Urothelium cell line (cell line): ENCODE results near the gene GREB1L.
A peak's percentile ranks its signal among the peaks of the same experiment; 100 is the strongest.

ENCODE experiments used
- DNase-seq: peaks from one replicate; pipeline ENCODE4 v3.0.0; 2011; ENCODE audit warnings: low spot score, mixed read lengths
- FAIRE-seq: peaks from 2 replicates; lab custom pipeline; 2011; peaks lifted over from hg19 to GRCh38; lab: Jason Lieb, UNC

The GREB1L gene

DNA sequence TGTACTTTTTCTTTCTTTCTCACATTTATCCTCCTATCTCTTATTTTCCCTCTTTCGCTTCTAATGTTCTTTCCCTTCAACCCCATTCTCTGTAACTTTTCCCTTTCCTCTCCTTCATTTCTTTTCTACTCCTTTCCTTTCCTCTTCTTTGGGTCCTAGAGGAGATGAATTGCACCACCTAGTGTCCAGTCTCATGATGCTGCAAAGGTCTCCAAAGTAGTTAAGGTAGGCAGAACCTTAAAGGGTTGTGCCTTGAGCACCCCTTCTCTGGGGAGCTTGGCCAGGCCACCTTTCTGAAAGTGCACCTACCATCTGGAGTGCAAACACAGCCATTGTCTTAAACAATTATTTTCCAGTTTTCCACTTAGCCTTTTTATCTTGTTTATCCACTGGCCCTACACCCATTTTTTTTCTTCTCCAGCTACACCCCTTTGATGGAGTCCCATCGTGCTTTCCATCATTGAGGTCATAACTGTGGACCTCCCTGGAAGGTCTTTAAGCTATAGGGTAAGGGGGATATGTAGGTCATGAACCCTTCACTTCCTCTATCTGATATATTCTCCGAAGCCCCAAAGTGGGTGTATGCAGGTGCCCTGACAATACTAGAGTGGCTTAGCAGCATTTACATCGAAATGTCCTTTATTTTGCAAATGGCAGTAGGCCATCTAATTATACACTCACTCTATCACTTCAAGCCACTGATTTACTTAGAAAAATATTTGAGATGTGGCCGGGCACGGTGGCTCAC, 202.6 kb downstream of the GREB1L start:
- DNase-seq (peak; percentile 65), FAIRE-seq (peak; percentile 66)

DNA sequence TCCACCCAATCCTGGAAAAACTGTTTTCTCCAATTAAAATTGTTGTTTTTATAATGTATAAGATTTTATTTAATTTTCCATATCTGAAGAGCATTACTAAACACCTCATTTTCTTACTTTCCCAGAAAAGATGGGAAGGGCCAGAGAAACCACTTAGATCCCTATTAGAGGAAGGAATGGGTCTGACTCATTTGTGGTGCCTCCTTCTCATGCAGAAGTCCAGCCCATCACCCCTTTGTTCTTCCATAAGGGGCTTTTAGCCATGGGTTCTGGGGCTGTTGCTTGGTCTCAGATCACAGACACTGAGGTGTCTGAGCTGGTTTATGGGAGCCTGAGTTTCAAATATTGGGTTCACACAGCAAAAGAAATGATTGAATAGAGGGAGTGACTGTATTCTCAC, 206.3 kb downstream of the GREB1L start:
- DNase-seq (no peak), FAIRE-seq (no peak)

DNA sequence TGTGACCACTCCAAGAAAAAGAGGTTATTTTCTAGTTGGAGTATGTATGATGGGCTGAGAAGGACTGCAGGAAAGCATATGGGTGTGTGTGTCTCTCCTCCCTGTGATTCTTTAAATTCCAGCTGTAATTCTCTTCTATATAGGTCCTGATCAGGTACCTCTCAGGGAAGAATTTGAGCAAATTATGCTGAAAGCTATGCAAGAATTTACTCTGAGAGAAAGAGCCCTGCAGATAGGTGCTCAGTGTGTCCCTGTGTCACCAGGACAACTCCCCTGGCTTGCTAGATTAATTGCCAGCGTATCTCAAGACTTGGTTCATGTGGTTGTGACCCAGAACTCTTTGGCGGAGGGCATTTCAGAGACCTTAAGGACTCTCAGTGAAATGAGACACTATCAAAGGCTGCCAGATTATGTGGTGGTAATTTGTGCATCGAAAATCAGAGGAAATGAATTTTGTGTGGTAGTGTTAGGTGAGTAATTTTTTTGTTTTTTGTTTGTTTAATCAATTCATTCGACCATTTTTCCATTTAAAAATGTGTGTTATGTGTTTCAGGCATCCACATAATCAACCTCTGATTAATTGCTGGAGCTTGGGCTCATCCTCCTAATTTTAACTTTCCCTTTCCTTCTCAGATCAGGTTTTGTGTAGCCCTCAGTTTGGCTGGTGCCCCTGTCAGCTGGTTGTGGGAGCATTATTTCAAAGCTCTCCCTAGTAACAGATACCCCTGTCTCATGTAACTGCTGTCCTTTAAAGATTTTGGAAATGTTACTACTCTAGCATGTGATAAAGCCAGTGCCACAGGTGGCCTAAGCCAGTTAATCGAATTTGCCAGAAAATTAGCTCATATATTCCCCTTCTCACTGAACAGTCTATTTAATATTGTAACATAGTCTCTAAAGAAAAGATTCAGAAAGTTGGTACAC, 207.6 kb downstream of the GREB1L start:
- FAIRE-seq (no peak), DNase-seq (no peak)

- FAIRE-seq, result no peak
- DNase-seq, result no peak
These were observed 208.5 kb downstream of the GREB1L start for GRCh38 chr18:21450503-21450902.

- FAIRE-seq (no peak), DNase-seq (no peak)
These were observed 208.9 kb downstream of the GREB1L start for GRCh38 chr18:21450913-21451312.

GRCh38 chr18:21451851-21452250, 209.8 kb downstream of the GREB1L start:
- FAIRE-seq, result no peak

DNA sequence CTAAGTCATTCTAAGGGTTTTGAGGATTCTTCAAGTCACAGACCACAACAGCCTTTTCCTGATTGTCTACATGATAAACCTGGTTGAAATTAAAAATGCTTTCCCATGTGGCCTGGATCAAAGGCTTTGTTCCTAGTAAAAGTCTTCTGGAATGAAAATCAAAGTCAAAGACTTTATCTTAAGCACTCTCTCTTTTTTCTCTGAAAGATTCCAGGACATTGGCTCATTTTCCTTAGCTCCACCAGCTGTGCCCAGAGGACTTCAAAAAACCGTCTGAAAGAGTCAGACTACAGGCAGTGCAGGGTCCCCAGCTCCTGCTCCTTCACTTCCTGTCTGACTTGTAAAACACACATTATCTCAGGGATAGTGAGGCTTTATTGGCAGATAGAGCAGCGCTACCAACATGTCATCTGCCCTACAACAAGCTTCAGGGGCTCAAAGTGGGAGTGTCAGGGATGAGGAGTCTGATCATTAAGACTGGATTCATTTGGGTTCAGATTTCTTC, 210.3 kb downstream of the GREB1L start:
- FAIRE-seq (no peak), DNase-seq (no peak)

More at GRCh38 chr18:21451851-21452250, 209.8 kb downstream of the GREB1L start:
- DNase-seq, result no peak

GRCh38 chr18:21452796-21453510, 210.9 kb downstream of the GREB1L start:
- no peak for DNase-seq
- no peak for FAIRE-seq

DNA sequence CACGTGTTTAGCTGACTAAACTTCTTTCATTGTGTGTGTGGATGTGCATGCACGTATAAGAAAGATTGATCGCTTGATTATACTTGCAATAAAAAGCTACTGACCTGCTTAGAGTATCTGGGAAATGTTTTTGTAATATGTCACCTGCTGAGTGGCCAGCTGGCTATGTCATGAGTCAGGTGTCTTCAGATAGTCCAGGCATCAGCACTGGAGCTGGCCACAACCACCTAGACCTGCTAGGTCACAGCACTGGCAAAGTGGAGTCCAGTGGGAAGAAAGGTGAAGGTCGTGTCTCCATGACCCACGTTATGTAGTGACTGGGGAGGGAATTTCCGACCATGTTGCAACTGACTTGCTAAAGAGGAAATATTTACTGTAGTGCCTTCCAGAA, 211.5 kb downstream of the GREB1L start:
- DNase-seq (no peak), FAIRE-seq (no peak)

DNA sequence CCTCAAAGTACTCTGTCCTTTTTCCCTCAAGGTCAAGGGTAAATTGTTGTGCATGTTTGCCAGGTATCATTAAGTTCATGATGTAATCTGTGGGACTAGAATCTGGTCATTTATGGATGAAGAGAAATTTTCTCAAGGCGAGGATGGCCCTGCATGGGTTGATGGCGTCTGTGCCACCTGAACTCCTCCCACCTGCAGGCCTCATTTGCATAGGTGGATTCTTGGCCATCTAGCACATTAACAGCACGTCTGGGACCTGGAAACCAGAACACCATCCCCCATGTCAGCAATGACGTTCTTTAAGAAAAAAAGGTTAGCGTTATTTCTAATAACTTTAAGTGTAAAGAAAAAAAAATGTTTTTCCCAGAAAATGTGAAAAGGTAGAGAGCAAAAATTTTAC, 212.7 kb downstream of the GREB1L start:
- DNase-seq, result no peak
- FAIRE-seq, result no peak

DNA sequence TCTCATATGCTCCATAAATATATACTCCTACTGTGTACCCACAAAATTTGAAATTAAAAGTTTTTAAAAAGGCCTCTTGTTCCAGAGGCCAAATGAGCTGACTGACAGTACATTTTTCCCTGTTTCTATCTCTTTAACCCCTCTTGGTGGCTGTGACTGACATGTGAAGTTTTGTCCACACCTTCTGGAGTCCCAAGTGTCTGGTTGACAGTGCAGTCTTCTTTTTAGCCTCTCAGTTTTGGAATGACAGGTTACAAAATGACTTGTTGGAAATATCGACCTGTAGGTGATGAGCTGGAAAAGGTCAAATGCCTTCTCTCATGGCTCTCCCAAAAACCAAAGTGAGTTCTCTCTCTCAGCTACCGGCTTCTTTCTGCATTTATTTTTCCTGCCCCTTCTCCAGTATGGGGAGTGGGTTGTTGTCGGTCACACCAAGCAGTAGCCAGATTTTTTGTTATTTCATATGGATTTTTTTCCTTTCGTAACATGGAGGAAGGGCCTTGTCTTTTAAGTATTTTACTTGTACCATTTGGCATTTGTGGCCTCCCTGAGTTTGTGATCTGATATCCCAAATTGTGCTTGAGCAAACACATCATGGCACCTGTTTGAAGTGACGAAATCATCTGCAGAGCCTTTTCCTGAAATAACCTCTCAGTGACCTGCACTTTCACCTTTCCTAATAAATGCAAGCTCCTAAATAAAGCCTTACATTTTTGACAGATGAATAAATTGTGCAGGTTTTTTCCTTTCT, 214.6 kb downstream of the GREB1L start:
- FAIRE-seq (no peak), DNase-seq (no peak)

- DNase-seq, result no peak
- FAIRE-seq, result no peak
These were observed 215.1 kb downstream of the GREB1L start for GRCh38 chr18:21457179-21457535.

- no peak for DNase-seq
- no peak for FAIRE-seq
These were observed 216.3 kb downstream of the GREB1L start for GRCh38 chr18:21458310-21458709.

GRCh38 chr18:21458788-21459187, 216.8 kb downstream of the GREB1L start:
- FAIRE-seq (no peak), DNase-seq (no peak)

- DNase-seq (no peak), FAIRE-seq (no peak)
These were observed 217.8 kb downstream of the GREB1L start for GRCh38 chr18:21459706-21460286.

DNA sequence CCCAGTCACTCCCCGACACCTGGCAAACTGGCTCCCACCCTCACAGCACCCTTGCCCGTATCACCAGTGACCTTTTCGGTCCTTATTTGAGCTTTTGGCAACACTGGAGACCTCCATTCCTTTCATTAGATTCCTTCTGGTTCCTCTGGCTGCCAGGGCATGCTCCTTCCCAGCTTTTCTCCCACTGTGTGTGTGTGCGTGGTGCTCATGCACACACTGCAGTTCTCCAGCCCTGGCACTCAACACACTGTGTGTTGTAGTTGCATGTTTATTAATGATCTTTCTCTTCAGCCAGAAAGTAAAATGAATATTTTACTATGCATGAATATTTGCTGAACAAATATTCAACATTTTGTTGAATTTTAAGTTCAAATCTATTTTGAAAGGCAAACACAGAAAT, 219.4 kb downstream of the GREB1L start:
- DNase-seq (no peak), FAIRE-seq (no peak)

GRCh38 chr18:21463718-21464117, 221.7 kb downstream of the GREB1L start:
- FAIRE-seq (no peak), DNase-seq (no peak)

DNA sequence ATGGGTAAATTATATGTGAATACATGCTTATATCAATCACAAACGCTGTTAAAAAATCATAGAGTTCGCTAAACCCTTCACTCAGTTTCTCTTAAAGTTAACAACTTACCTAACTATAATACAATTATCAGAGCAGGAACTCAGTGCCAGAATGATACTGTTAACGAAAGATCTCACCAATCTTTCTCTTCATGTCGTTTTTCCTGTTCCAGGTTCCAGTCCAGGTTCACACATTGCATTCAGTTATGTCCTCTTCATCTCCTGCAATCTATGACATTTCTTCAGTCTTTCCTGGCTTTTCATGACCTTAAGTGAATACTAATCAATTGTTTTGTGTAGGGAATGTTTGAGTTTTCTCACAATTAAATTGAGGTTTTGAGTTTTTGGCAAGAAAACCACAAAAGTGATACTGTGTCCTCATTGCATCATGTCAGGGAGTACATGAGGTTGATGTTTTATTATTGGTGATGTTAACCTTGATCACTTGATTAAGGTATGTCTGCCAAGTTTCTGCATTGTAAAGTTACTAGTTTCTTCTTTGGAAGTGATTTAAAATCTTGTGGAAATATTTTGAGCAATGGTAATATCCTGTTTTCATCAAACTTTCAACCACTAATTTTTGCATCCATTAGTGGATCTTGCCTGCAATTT, 226.6 kb downstream of the GREB1L start:
- FAIRE-seq (no peak), DNase-seq (no peak)

DNA sequence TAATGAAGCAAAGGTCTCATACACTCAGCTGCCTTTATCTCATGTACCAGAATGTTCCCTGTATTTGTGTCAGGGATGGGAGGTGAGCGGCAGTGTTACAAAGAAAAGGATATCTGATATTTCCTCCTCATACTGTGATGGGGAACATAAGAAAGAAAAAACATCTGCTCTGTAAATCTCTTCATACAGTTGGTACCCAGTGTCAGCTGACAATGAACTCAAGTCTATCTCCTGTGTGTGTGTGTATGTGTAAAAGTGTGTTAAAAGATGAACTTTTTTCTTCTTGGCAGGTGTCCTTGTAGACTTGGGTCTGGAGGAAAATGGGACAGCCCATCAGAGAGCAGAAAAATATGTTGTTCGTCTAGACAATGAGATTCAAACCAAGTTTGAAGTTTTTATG, 230.7 kb downstream of the GREB1L start:
- FAIRE-seq, result no peak
- no peak for DNase-seq

GRCh38 chr18:21474621-21475020, 232.6 kb downstream of the GREB1L start:
- no peak for DNase-seq
- no peak for FAIRE-seq
